GM11168 (cell line): ENCODE data around the gene TXNRD1.

Experiments used
- in situ Hi-C: fragments of 300-500 bp; cut with MboI; formaldehyde crosslinking; loops from one replicate; pipeline ENCODE4 v1.12.0; 2022; ENCODE audit warnings: low sequenced_read_pairs; ENCODE audit not compliant: unreplicated experiment

TXNRD1 gene

DNA sequence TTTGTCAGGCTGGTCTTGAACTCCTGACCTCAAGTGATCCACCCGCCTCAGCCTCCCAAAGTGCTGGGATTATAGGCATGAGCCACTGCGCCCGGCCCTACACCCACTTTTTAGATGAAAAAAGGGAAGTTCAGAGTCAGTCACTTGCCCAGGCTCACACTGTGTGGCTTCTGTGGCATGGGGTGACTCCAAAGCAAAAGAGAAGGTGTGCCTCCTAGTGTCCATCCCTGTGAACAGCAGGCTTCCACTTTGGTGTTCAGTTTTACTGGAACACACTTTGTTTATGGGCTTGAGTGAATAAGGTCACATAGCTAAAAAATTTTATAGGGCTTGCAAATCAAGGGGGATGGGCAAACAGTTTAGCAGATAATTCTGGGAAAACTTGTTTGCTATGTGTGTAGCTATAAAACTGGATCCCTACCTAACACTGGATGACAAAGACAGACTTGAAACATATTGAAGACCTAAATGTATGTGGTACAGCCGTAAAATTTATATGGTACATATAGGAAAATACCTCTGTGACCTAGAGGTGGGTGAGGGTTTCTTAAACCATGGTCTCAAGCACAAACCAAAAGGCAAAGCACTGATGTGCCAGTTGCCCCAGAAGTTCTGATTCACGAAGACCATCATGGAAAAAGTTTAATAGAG lies 142.9 kb downstream of the TXNRD1 start:
- in situ Hi-C loops, result no loop called here

- in situ Hi-C loops, result no loop called here
Observed at GRCh38 chr12:104359216-104359615, 143.6 kb downstream of the TXNRD1 start.

GRCh38 chr12:104360157-104360556 lies 144.6 kb downstream of the TXNRD1 start:
- in situ Hi-C loops, result loop anchor here (5.0 kb wide), 1 partner anchor 158 kb away; no protein-coding TSS in a partner anchor

DNA sequence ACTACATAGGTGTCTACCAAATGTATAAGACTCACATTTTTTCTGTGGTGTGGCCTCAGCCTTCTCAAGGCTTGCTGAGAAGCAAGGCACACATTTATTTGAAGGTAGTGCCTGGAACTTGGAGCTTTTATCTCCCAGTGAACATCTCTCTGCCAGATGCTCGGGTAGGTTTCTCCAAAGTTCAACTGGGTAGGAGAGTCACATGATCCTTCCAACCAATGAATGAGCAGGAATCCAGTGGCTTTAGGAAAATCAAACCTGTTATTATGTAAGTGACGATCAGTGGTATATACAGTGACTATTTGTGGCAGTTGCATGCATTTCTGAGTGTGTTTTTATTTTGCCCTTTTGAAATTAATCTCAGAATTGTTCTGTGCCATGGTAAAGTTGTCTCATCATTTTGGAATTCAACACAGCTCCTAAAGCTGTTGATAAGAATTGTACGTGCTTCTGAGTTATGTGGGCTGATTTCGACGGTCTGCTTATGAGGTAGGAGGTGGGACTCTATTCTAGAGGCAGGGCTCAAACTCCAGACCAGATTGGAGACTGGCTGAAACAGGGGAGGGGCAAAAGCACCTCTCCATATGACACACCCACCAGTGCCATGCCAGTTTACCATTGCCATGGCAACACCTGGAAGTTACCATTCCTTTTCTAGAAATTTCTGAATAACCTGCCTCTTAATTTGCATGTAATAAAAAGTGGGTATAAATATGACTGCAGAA lies 145.6 kb downstream of the TXNRD1 start:
- in situ Hi-C loops, result loop anchor here (5.0 kb wide), 1 partner anchor 159 kb away; no protein-coding TSS in a partner anchor

DNA sequence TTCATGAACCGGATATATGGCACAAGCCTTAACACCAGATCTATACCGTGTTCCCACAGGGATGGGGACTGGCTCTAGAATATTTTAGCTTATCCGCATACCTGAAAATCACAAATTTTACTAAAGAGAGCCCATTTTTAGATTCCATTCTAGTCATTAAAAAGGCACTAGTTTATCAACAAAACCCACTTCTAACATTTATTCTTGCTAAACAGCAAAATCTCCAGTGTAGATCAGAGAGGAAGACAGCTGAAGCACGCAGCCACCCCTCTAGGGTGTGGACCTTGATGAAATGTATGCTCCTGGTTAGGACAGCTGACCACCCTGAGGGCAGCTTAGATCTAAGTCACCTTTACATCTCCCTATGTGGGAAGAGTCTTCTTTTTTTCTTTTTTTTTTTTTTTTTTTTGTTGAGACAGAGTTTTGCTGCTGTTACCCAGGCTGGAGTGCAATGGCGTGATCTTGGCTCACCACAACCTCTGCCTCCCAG lies 150.4 kb downstream of the TXNRD1 start:
- in situ Hi-C loops, result no loop called here

DNA sequence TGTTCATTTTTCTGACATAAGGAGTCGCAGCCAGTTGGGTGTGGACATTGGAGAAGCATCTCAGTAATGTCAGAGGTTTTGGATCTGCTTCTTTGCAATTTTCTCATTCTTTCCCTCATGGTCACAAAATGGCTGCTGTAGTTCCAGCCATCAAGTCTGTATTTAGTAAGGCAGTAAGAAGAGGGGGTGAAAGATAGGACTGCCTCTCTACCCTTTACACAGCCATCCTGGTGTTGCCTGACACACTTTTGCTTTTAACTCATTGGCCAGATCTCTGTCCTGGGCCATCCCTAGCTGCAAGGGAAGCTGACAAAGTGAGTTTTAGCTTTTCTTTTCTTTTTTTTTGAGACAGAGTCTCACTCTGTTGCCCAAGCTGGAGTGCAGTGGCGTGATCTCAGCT lies 154.1 kb downstream of the TXNRD1 start:
- in situ Hi-C loops, result no loop called here

GRCh38 chr12:104371043-104371870 lies 155.7 kb downstream of the TXNRD1 start:
- in situ Hi-C loops, result no loop called here

DNA sequence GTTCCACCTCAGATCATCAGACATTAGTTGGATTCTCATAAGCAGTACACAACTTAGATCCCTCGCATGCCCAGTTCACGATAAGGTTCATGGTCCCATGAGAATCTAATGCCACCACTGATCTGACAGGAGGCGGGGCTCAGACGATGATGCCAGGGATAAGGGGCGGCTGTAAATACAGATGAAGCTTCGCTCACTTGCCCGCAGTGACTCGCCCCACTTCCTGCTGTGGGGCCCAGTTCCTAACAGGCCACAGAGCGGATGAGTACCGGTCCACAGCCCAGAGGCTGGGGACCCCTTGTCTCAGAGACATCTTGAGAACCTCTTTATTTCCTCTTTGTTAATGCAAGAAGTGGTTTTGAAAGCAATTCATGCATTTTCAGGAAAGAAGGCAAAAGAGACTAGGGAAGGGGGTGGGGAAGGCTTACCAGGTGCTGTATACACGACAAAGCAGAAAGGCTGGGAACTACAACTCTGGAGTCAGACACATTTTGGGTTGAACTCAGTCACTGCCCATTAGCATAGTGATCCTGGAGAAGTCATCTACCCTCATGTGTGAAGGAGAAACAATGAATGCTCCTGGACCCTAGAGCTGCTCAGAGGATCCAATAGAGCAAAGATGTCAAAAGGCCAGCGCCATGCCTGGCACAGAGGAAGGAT lies 156.6 kb downstream of the TXNRD1 start:
- in situ Hi-C loops, result no loop called here

DNA sequence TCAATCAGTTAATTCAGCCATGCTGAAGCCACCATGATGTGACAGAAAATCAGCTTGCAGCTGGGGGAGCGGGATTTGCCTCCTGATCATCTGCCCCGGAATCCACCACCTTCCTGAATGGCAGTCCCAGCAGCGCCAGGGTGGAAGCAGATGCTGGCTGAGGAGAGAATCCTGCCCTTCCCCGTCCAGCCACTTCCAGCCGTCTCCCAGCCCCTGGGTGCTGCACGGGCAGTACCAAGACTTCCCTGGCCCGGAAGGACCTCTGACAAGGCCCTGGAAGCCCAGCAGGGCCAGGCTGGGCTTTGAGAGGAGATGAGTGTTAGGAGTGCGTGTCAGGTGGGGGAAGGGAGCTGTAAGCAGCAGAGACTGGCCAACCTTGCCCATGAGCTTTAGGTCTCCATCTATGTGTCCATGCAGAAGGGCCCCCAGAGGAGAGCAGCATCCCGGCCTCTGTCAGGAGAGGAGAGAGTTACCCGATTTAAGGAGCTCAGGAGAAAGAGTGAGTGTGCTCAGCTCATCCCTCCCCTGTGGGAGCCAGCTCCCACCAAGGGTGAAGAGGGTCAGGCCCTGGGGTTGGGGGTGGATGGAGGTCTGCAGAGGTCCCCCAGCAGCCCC lies 157.2 kb downstream of the TXNRD1 start:
- in situ Hi-C loops, result no loop called here

DNA sequence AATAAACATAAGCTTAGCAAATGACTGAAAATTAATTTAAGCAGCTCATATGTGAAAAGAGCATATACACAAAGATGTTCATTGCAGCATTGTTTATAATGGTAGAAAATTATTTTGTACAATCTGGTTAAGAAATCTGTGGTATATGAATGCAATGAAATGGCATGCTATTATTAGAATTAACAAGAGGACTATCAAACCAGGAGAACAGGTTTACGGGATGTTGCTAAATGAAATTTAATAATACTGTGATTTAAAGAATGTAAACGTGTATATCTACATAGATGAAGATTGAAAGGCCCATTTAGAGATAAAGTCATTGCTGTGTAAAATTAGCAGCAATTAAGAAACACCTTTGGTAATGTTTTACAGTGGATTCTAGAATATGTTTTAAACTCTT lies 158.5 kb downstream of the TXNRD1 start:
- in situ Hi-C loops, result no loop called here

DNA sequence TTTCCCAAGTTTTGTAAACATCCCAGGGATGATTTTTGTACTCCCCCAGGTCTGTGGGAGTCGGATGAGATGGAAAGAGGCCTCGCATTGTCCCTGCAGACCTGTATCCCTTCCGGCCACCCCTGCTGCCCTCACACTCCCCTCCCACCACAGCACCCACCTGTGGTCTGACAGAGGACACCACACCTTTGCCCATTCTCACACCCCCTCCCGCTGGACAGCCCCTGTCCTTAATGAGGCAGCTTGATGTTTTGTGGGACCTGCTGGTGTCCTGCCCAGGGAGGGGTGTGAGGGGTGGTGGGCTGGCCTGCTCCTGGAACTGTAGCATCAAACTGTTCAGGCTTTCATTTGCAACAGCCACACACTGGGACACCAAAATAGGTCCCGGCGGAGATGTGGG lies 159.2 kb downstream of the TXNRD1 start:
- in situ Hi-C loops, result no loop called here

DNA sequence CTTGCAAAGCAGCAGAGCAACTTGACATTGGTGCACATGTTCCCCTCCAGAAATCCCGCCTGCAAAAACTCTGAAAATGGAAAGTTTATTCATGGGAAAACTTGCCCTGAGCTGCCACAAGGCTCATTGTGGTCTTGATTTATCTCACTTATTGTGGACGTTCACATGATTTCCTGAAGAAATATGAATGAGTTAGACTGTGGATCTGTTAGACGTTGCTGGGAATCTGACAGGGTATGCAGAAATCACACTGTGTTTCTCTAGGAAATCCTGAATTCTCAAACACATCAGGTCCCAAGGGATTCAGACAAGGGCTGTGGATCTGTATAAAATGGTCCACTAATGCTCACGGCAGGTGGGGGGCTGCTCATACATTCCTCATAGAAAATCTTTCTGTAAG lies 160.2 kb downstream of the TXNRD1 start:
- in situ Hi-C loops, result no loop called here

DNA sequence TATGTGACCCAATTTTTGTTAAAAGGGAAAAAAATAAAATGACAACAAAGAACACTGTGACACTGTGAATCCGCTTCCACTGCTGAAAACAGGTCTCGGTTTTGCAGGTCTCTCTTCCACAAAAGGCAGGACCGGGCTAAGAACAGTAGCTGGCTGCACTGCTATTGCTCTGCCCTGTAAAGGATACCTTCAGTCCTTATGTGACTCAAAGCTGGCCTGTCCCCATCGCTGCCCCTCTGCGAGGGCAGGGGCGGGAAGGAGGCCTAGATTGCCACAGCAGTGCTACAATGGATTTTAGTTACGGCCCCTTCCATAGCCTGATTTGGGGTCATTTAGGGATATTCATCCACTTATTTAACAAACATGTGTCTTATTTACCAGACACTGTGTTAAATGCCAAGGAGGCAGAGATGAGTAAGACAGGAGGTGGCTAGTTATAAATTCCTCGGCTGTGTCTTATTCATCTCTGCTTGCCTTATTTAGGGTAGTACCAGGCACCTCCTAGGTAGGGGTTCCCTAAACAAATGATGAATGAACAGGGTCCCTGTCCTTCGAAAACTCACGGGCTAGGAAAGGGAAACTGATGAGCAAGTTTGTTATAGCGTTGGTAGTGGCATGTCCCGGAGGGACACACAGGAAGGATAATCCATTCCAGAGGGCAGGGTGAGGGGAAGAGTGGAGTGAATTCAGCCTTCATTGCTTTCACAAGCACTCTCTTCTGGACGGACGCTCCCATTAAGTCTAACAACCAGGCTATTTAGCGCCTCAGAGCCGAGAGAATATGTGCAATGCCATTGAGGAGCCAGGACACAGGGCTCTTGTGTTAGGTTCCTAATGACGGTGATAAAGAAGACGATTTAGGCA lies 161.3 kb downstream of the TXNRD1 start:
- in situ Hi-C loops, result no loop called here

DNA sequence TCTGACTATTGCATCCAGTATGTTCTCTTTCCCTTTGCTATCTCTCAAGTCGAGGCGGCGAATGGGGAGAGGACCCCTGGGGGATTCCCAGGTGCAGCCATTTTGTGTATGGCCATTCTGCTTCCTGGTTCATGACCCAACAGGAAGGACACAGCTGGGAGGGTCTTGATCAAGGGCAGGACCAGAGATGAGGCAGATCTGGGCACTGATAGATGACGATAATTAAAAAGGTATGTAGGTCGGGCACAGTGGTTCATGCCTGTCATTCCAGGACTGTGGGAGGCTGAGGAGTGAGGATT lies 161.9 kb downstream of the TXNRD1 start:
- in situ Hi-C loops, result no loop called here

DNA sequence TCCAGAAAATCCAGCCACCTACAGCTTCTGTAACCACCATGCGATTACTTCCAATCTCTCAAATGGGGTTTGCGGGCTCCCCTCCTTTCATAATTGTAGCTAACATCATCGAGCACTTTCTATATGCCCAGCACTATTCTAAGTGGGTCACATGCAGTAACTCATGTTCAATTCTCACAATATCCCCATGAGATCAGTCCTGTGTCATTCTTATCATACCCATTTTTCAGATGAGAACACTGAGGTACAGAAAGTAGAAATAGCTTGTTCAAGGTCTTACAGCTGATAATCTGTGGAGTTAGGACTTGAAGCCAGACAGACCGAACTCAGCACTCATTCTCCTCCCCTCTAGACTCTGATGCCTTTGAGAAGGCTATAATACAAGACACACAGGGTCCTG lies 162.8 kb downstream of the TXNRD1 start:
- in situ Hi-C loops, result no loop called here

DNA sequence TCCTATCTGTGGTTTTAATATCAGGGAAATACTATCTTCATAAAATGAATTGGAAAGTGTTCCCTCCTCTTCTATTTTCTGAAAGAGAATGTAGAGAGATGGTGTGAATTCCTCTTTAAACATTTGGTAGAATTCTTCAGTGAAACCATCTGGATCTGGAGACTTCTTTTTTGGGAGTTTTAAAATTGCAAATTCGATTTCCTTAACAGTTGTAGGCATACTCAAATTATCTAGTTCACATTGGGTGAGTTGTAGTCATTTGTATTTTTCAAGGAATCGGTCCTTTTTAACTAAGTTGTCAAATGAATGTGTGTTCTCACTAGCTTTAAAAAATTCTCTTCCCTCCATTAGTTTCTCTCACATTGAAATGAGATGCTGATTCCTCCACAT lies 165.8 kb downstream of the TXNRD1 start:
- in situ Hi-C loops, result loop anchor here (10.0 kb wide), 1 partner anchor 683 kb away; no protein-coding TSS in a partner anchor

DNA sequence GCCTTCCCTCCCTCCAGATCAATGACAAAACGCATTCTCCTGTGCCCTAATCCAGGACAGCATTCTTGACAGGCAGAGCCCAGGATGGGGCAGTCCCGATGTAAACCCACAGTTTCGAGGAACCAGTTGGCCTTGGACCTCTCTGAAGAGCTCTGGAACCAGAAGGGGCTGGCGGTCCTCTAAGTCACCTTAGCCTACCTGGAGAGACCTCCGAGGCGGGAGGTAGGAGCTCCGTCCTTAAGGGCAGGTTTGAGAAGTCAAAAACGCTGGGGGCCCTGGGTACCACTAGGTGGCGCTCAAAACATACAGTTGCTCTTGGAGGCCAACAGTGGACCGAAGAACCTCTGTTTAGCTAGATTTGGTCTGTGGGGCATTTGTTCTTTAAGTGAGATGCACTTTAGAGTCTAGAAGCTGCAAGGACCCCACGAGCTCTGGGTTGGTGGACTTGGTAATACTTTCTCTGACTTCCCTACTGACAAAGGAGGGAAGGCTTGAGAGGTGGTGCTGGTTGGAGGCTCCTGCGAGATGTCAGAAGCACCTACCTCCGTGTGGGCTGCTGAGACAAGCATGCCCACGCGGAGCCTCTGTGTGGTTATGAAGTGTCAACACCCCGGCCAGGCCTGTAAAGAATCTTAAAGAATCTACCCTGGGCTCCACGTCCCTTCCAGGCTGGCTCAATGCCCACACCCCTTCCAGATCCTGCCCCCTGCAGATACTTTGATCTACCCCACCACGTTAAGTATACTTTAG lies 166.3 kb downstream of the TXNRD1 start:
- in situ Hi-C loops, result loop anchor here (10.0 kb wide), 1 partner anchor 683 kb away; no protein-coding TSS in a partner anchor

GRCh38 chr12:104384141-104384880 lies 168.7 kb downstream of the TXNRD1 start:
- in situ Hi-C loops, result loop anchor here (10.0 kb wide), 1 partner anchor 680 kb away; no protein-coding TSS in a partner anchor
